ENCODE results near the gene FHOD3.

DNA sequence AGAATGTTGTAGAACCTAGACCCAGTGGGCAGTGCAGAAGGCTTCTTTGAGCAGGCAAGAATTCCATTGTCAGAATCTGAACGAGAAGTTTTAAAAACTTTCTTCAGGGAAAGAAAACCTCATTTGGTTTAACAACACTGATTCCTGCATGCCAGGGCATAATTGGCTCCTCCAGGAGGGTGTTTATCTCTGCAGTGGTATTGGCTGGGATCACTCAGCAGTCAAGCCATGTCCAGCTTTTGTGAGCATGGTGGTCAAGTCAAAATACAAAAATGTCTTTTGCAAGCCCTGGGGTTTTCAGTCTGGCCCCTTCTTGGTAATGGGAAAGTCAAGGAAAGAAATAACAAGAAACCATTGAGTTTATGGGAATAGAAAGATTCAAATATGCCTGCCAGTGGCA, 28.3 kb downstream of the FHOD3 start:
- no peak for TF ChIP-seq POLR2A (IDR thresholded peaks at IDR 0.05)
- TF ChIP-seq, protein P1, sequence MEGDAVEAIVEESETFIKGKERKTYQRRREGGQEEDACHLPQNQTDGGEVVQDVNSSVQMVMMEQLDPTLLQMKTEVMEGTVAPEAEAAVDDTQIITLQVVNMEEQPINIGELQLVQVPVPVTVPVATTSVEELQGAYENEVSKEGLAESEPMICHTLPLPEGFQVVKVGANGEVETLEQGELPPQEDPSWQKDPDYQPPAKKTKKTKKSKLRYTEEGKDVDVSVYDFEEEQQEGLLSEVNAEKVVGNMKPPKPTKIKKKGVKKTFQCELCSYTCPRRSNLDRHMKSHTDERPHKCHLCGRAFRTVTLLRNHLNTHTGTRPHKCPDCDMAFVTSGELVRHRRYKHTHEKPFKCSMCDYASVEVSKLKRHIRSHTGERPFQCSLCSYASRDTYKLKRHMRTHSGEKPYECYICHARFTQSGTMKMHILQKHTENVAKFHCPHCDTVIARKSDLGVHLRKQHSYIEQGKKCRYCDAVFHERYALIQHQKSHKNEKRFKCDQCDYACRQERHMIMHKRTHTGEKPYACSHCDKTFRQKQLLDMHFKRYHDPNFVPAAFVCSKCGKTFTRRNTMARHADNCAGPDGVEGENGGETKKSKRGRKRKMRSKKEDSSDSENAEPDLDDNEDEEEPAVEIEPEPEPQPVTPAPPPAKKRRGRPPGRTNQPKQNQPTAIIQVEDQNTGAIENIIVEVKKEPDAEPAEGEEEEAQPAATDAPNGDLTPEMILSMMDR (IDR thresholded peaks at IDR 0.05): no peak
